Lower leg skin (tissue), 4 donors: ENCODE results near the gene UNC5A. TPM values are rescaled to one million over a fixed set of nuclear protein-coding genes. Genes with fewer than 3 reads are reported as not detected.

Experiments
- DNase-seq, 2 donors: peaks; one replicate each; pipeline ENCODE4 v3.0.0-alpha.2; 2019; ENCODE audit warnings: low spot score in 2 of 2
- H3K4me3 ChIP-seq: fragments of 200-600 bp; sonication (generic); 2 replicates; pipeline ENCODE4 v1.5.1; 2017; ENCODE audit warnings: mild to moderate bottlenecking, low read depth; ENCODE audit not compliant: poor library complexity, severe bottlenecking
- POLR2A ChIP-seq, 2 donors: fragments of 450-650 bp; IDR thresholded peaks; one replicate each; pipeline ENCODE4 v1.6.1; 2016 to 2017; ENCODE audit warnings: antibody characterized with exemption in 2 of 2, mild to moderate bottlenecking in 1 of 2, moderate library complexity in 1 of 2
- WGBS, 2 donors: methylation state at CpG; one replicate each; pipeline ENCODE4 v1.1.5; 2018; 5-methylcytosine and 5-hydroxymethylcytosine counted together
- intact Hi-C: fragments of 100-400 bp; cut with DNase I; formaldehyde crosslinking; loops from one replicate; pipeline ENCODE4 v1.15.0; 2023; ENCODE audit warnings: low total_unique reads
- total RNA-seq, 4 donors: library from RNA; depleted of rRNA; stranded (reverse); fragments of >200 nt; gene quantifications; one replicate each; pipeline ENCODE4 v1.1.0, GENCODE V29; 2016
- TF ChIP-seq, protein P1 (sequence below), 3 donors: fragments of 450-650 bp; IDR thresholded peaks; one replicate each; pipeline ENCODE4 v1.5.1; 2016; ENCODE audit warnings: antibody characterized with exemption in 3 of 3, mild to moderate bottlenecking in 3 of 3, moderate library complexity in 2 of 3

UNC5A gene
- total RNA-seq, 4 donors from 2014 or later, result 0.13 to 0.25 (median 0.23) TPM; not detected in 1

- no peak overlapping the region for H3K4me3 ChIP-seq
- TF ChIP-seq POLR2A (IDR thresholded peaks at IDR 0.05), result no peak
- TF ChIP-seq, protein P1, sequence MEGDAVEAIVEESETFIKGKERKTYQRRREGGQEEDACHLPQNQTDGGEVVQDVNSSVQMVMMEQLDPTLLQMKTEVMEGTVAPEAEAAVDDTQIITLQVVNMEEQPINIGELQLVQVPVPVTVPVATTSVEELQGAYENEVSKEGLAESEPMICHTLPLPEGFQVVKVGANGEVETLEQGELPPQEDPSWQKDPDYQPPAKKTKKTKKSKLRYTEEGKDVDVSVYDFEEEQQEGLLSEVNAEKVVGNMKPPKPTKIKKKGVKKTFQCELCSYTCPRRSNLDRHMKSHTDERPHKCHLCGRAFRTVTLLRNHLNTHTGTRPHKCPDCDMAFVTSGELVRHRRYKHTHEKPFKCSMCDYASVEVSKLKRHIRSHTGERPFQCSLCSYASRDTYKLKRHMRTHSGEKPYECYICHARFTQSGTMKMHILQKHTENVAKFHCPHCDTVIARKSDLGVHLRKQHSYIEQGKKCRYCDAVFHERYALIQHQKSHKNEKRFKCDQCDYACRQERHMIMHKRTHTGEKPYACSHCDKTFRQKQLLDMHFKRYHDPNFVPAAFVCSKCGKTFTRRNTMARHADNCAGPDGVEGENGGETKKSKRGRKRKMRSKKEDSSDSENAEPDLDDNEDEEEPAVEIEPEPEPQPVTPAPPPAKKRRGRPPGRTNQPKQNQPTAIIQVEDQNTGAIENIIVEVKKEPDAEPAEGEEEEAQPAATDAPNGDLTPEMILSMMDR (IDR thresholded peaks at IDR 0.05), result no peak
- no peak for DNase-seq
- WGBS, 2 donors, result 75 to 87% methylated on average over 13 of the region's 13 CpGs
- intact Hi-C loops, result no loop called here
Measured at GRCh38 chr5:176847726-176848290, 37.4 kb downstream of the UNC5A start.

DNA sequence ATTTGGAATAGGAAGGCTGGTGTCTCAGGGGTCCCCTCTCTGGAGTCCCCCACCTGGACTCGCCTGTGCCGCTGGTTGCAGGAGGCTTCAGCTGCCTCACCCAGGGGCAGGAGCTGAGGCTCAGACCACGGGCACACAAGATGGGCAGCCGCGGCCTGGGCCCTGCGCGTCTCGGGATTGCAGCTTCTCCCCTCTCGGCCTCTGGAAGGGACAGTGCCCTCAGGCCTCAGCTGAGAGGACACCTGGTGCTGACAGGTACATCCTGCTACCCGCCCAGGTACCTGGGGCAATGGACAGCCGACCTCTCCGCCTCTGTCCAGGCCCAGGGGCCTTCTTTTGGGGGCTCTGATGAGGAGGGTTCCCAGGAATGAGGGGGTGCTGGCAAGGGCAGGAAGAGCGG, 38.3 kb downstream of the UNC5A start:
- DNase-seq, result no peak
- no peak for TF ChIP-seq POLR2A (IDR thresholded peaks at IDR 0.05)
- TF ChIP-seq, protein P1 (IDR thresholded peaks at IDR 0.05), result no peak
- WGBS, 2 donors, result 84 to 89% methylated on average over 13 of the region's 13 CpGs
- intact Hi-C loops, result no loop called here
- no peak overlapping the region for H3K4me3 ChIP-seq

DNA sequence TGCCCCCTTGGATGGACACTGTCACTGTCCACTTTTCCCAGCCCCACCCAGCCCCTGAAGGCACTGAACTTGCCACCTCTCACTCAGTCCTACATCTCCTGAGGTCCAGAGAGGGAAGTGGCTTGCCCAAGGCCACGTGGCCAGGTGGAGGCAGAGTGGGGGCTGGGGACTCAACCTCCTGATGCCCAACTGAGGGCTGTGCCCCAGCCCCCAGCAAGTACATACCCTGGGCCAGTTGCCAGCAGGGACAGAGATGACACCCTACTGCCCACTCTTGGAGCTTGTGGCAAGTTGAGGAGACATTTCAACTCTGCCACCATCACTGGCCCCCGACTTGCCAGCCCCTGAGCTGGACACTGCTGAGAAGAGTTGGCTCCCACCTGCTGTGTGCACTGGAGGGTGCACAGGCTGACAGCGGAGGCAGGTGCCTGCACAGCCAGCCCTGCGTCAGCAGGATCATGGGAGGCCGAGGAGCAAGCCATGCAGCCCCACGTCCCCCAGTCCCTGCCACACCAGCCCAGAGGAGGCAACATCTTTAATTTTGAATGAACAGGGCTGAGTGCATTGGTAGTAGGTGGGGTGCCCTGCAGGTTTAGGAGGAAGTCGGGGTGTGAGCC, 39.4 kb downstream of the UNC5A start:
- H3K4me3 ChIP-seq, result no peak overlapping the region
- intact Hi-C loops, result no loop called here
- DNase-seq, result no peak
- 68 to 77% methylated on average over 6 to 7 of the region's 7 CpGs for WGBS, 2 donors
- TF ChIP-seq, protein P1 (IDR thresholded peaks at IDR 0.05), result no peak
- no peak for TF ChIP-seq POLR2A (IDR thresholded peaks at IDR 0.05)

DNA sequence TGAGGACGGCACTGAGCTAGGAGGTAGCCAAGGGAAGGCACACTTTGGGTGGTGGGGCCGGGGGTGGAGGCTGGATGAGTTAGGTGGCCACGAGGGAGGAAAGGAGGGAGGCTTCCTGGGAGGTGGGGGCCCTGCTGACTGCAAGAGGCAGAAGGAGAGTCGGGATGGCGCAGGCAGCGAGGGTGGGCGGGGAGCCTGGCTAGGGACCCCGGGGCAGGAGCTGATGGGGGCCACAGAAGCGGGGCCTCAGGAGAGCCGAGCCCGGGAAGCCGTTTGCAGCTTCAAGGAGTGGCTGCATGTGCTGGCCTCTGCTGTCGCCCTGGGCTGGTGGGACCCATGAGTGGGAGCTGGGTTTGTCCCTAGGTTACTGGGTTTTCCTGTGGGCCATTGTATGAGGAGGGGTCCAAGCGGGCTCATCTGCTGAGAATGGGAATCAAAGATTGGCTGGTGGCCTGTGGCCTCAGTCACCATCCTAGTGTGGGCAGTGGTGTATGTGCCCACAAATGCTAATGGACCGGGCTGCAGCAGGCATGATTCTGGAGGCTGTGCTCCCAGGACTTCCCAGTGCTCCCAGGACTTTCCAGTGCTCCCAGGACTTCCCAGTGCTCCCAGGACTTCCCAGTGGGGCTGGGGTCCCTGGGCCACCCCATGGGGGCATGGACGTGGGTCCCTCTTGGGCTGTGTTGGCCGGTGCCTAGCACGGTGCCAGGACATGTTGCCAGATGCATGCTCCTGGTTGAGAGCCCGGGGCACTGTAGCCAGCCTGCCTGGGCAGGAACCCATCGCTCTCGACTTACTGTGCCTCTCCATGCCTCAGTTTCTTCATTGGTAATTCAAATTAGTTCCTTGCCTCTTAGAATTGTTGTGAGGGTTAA, 40.2 kb downstream of the UNC5A start:
- TF ChIP-seq POLR2A (IDR thresholded peaks at IDR 0.05), result no peak
- TF ChIP-seq, protein P1 (IDR thresholded peaks at IDR 0.05), result no peak
- WGBS, 2 donors, result 69 to 70% methylated on average over 19 to 21 of the region's 21 CpGs
- DNase-seq, result no peak
- intact Hi-C loops, result no loop called here
- no peak overlapping the region for H3K4me3 ChIP-seq

DNA sequence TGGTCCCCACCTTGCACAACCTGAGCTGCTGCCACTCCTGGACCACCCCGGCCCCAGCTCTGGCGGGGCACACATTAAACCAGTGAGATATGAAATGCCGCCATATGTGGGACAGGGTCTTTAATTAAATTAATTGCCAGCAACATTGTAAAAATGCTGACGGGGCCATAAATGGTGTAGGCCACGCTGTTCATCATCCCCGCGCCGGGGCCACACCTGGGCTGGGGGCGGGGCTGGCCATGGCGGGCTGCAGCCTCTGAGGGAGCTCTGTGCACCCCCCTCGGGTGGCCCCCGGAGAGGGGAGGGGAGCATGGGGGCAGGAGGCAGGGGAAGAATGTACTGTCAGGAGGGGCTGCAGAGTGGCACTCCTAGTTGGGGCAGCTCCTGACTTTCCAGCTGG, 41.0 kb downstream of the UNC5A start:
- 34 to 37% methylated on average over 11 to 12 of the region's 12 CpGs for WGBS, 2 donors
- TF ChIP-seq POLR2A (IDR thresholded peaks at IDR 0.05), result no peak
- TF ChIP-seq, protein P1 (IDR thresholded peaks at IDR 0.05), result no peak
- intact Hi-C loops, result no loop called here
- H3K4me3 ChIP-seq, result no peak overlapping the region
- no peak for DNase-seq
